ENCODE results near the gene ARL14EP.

DNA sequence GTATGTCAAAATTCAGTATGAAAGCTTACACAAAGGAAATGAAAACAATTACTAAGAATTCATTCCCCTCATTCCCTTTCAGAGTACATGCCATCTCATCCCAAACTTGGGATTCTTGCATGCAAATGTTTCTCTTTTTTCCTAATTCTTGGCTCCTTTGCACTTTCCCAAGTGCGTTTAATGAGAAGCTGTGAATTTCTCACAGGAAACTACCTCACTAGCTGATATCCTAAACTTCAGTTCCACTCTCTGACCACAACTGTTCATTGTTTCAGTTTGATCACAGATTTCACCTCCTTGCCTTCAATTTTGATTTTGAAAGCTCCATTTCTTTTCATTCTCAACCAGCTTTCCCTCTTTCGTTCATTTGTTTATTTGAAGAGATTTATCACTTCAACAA, 5.9 kb upstream of the ARL14EP start:
- TF ChIP-seq CTCF (IDR thresholded peaks at IDR 0.05), result no peak
- TF ChIP-seq EP300 (IDR thresholded peaks at IDR 0.05; ENCODE audit: low read depth), result no peak
